ENCODE measurements around the gene ODF2L.

The ODF2L gene

GRCh38 chr1:86380257-86380861 is 15.8 kb downstream of the ODF2L start:
- no peak overlapping the region for H3K4me3 ChIP-seq (replicated peaks in 1 of 2; ENCODE audit: low read depth in 2 of 2, low read length in 2 of 2)
- TF ChIP-seq, protein P1, sequence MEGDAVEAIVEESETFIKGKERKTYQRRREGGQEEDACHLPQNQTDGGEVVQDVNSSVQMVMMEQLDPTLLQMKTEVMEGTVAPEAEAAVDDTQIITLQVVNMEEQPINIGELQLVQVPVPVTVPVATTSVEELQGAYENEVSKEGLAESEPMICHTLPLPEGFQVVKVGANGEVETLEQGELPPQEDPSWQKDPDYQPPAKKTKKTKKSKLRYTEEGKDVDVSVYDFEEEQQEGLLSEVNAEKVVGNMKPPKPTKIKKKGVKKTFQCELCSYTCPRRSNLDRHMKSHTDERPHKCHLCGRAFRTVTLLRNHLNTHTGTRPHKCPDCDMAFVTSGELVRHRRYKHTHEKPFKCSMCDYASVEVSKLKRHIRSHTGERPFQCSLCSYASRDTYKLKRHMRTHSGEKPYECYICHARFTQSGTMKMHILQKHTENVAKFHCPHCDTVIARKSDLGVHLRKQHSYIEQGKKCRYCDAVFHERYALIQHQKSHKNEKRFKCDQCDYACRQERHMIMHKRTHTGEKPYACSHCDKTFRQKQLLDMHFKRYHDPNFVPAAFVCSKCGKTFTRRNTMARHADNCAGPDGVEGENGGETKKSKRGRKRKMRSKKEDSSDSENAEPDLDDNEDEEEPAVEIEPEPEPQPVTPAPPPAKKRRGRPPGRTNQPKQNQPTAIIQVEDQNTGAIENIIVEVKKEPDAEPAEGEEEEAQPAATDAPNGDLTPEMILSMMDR (IDR thresholded peaks at IDR 0.05; ENCODE audit: low read depth, low read length): peak; percentile 64
- peak; percentile 89 to 92 for DNase-seq (ENCODE audit: low read depth in 2 of 2)

- H3K4me3 ChIP-seq (replicated peaks in 1 of 2; ENCODE audit: low read depth in 2 of 2, low read length in 2 of 2): no peak overlapping the region
- TF ChIP-seq, protein P1 (IDR thresholded peaks at IDR 0.05; ENCODE audit: low read depth, low read length): no peak
- no peak for DNase-seq (ENCODE audit: low read depth in 2 of 2)
Observed at GRCh38 chr1:86378813-86379212, 17.3 kb downstream of the ODF2L start.

DNA sequence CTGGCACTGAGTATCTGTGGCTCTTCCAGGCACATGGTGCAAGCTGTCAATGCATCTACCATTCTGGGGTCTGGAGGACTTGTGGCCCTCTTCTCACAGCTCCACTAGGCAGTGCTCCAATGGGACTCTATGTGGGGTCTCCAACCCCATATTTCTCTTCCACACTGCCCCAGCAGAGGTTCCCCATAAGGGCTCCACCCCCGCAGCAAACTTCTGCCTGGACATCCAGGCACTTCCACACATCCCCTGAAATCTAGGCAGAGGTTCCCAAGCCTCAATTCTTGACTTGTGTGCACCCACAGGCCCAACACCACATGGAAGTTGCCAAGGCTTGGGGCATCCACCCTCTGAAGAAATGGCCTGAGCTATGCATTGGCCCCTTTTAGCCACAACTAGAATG is 18.8 kb downstream of the ODF2L start:
- no peak for DNase-seq (ENCODE audit: low read depth in 2 of 2)
- TF ChIP-seq, protein P1 (IDR thresholded peaks at IDR 0.05; ENCODE audit: low read depth, low read length): no peak
- H3K4me3 ChIP-seq (replicated peaks in 1 of 2; ENCODE audit: low read depth in 2 of 2, low read length in 2 of 2): no peak overlapping the region

GRCh38 chr1:86375688-86376087 is 20.4 kb downstream of the ODF2L start:
- DNase-seq (ENCODE audit: low read depth in 2 of 2): peak; percentile 43 to 65
- no peak overlapping the region for H3K4me3 ChIP-seq (replicated peaks in 1 of 2; ENCODE audit: low read depth in 2 of 2, low read length in 2 of 2)
- TF ChIP-seq, protein P1 (IDR thresholded peaks at IDR 0.05; ENCODE audit: low read depth, low read length): no peak

DNA sequence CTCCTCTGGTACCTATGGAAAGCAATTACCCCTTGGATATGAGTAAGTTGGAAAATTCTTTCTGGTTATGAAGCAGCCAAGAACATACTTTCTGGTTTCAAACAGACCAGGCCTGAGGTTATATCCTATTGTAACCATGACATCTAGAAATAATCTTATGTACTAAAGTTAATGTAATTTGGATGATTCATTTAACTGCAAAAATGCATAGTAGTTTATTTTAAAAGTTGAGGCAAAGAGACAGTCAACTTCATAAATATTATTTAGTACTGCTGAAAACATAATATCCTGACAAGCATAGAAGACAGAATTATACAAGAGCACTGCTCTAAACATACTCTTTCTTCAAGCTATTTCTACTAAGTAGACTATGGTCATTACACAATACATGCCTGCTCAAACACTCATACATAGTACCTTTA is 25.5 kb downstream of the ODF2L start:
- H3K4me3 ChIP-seq (replicated peaks in 1 of 2; ENCODE audit: low read depth in 2 of 2, low read length in 2 of 2): no peak overlapping the region
- TF ChIP-seq, protein P1 (IDR thresholded peaks at IDR 0.05; ENCODE audit: low read depth, low read length): no peak
- DNase-seq (ENCODE audit: low read depth in 2 of 2): peak; percentile 21 to 40

- no peak for DNase-seq (ENCODE audit: low read depth in 2 of 2)
- H3K4me3 ChIP-seq (replicated peaks in 1 of 2; ENCODE audit: low read depth in 2 of 2, low read length in 2 of 2): no peak overlapping the region
- TF ChIP-seq, protein P1 (IDR thresholded peaks at IDR 0.05; ENCODE audit: low read depth, low read length): no peak
Observed at GRCh38 chr1:86365896-86366295, 30.2 kb downstream of the ODF2L start.

GRCh38 chr1:86362807-86363206 is 33.3 kb downstream of the ODF2L start:
- DNase-seq (ENCODE audit: low read depth in 2 of 2): no peak
- no peak overlapping the region for H3K4me3 ChIP-seq (replicated peaks in 1 of 2; ENCODE audit: low read depth in 2 of 2, low read length in 2 of 2)
- TF ChIP-seq, protein P1 (IDR thresholded peaks at IDR 0.05; ENCODE audit: low read depth, low read length): no peak
